MCF 10A (cell line): ENCODE measurements around the gene ZKSCAN4. TPM values are rescaled to one million over a fixed set of nuclear protein-coding genes. Genes with fewer than 3 reads are reported as not detected.
A peak's percentile ranks its signal among the peaks of the same experiment; 100 is the strongest.

Source experiments
- BruUV-seq: library from RNA; stranded (reverse); fragments of 400-500 nt; replicated peaks from 2 replicates; lab custom pipeline; 2021; lab: Mats Ljungman, UMichigan
- CTCF ChIA-PET: fragments of 300-600 bp; sonication (Branson Sonifier 250); formaldehyde crosslinking; extraction: SDS; loops from one replicate; lab custom pipeline; 2021; ENCODE audit warnings: antibody characterized with exemption, inconsistent platforms; lab: Yijun Ruan, JAX
- POLR2A ChIA-PET: fragments of 300-600, 350-650 bp; sonication (Branson Sonifier 250); formaldehyde crosslinking; extraction: SDS; loops from one replicate; lab custom pipeline; 2020; ENCODE audit warnings: antibody characterized with exemption, inconsistent platforms; lab: Yijun Ruan, JAX
- DNase-seq: peaks from one replicate; pipeline ENCODE4 v3.0.0-alpha.2; 2018; ENCODE audit not compliant: unreplicated experiment
- H3K27ac Mint-ChIP-seq: one replicate; pipeline ENCODE4 v1.8.0; 2022; ENCODE audit warnings: mild to moderate bottlenecking, low read depth, mixed read lengths; ENCODE audit not compliant: unreplicated experiment
- H3K27me3 Mint-ChIP-seq: one replicate; pipeline ENCODE4 v1.8.0; 2022; ENCODE audit warnings: mixed read lengths; ENCODE audit not compliant: insufficient read depth, unreplicated experiment
- H3K36me3 Mint-ChIP-seq: one replicate; pipeline ENCODE4 v1.8.0; 2022; ENCODE audit warnings: mild to moderate bottlenecking, moderate library complexity, mixed read lengths; ENCODE audit not compliant: insufficient read depth, unreplicated experiment
- H3K4me1 Mint-ChIP-seq: one replicate; pipeline ENCODE4 v1.8.0; 2022; ENCODE audit warnings: mixed read lengths; ENCODE audit not compliant: insufficient read depth, unreplicated experiment
- H3K4me3 Mint-ChIP-seq: one replicate; pipeline ENCODE4 v1.8.0; 2022; ENCODE audit warnings: mild to moderate bottlenecking, moderate library complexity, mixed read lengths; ENCODE audit not compliant: unreplicated experiment
- H3K9me3 Mint-ChIP-seq: one replicate; pipeline ENCODE4 v1.8.0; 2022; ENCODE audit warnings: mixed read lengths; ENCODE audit not compliant: unreplicated experiment
- intact Hi-C: fragments of 100-400 bp; cut with micrococcal nuclease; formaldehyde crosslinking; loops from 2 replicates; pipeline ENCODE4 v1.14.1; 2022
- total RNA-seq: library from RNA; stranded (reverse); gene quantifications from 2 replicates; pipeline ENCODE4 v1.2.3, GENCODE V29; 2022
- TF ChIP-seq, protein P1 (sequence below): fragments of 200-600 bp; IDR thresholded peaks from one replicate; pipeline ENCODE4 v1.8.0; 2022; ENCODE audit warnings: antibody characterized with exemption, mild to moderate bottlenecking; ENCODE audit not compliant: unreplicated experiment

The ZKSCAN4 gene
- total RNA-seq, 1 experiment from 2014 or later: 3.3 TPM

DNA sequence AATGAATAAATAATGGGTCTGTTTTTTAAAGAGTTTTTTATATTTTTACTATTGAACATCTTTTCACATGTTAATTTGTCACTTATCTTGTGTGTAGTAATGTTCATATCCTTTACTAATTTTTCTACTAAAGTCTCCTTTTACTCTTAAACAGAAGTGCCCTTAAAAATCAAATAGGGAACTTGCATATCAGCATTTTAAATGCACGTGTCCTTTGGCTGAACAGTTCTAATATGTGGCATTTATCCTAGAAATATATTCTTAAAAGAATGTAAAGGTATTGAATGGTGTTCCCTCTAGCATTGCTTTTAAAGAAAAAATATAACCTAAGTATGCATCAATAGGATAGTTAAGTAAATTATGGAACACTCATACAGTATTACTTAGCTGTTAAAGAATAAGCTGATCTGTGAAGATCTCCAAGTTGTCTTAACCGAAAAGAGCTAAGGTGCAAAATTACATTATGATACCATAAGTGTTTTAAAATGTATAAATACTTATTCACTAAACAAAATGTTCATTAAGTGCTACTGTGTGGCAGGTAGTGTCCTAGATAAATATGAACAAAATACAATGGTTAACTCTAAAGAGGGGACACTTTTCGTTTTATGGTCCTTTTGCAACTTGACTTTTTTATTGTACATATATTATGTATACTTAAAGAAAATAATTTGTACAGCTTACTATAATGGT is 28.7 kb upstream of the ZKSCAN4 start:
- Mint-ChIP-seq H3K36me3 (peaks cover 12% of the 10 kb centered on the region), H3K27me3 (no peaks in the 10 kb centered on the region), H3K27ac (no peak overlapping the region), H3K9me3 (peaks cover 8% of the 10 kb centered on the region), H3K4me1 (peaks cover 9% of the 10 kb centered on the region), H3K4me3 (peak overlapping the region; percentile 80)
- intact Hi-C loops: no loop called here
- TF ChIP-seq, protein P1, sequence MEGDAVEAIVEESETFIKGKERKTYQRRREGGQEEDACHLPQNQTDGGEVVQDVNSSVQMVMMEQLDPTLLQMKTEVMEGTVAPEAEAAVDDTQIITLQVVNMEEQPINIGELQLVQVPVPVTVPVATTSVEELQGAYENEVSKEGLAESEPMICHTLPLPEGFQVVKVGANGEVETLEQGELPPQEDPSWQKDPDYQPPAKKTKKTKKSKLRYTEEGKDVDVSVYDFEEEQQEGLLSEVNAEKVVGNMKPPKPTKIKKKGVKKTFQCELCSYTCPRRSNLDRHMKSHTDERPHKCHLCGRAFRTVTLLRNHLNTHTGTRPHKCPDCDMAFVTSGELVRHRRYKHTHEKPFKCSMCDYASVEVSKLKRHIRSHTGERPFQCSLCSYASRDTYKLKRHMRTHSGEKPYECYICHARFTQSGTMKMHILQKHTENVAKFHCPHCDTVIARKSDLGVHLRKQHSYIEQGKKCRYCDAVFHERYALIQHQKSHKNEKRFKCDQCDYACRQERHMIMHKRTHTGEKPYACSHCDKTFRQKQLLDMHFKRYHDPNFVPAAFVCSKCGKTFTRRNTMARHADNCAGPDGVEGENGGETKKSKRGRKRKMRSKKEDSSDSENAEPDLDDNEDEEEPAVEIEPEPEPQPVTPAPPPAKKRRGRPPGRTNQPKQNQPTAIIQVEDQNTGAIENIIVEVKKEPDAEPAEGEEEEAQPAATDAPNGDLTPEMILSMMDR: no peak
- ChIA-PET CTCF (interaction anchor here (0.6 to 3.7 kb wide), 7 partner anchors 10 to 171 kb away, joined by 3 to 15 read pairs (median 5); partner anchors contain the start of genes ZKSCAN3 and ZSCAN26), POLR2A (interaction anchor here (0.5 to 5.2 kb wide), 17 partner anchors 8 to 157 kb away, joined by 3 to 62 read pairs (median 3); partner anchors contain the start of genes ZKSCAN3, ZKSCAN4, ZKSCAN8 and ZSCAN26)
- DNase-seq: no peak
- BruUV-seq: no TSS peak

- Mint-ChIP-seq H3K36me3 (peaks cover 40% of the 10 kb centered on the region), H3K9me3 (peaks cover 8% of the 10 kb centered on the region), H3K4me1 (peaks cover 9% of the 10 kb centered on the region), H3K4me3 (no peak overlapping the region), H3K27ac (no peak overlapping the region), H3K27me3 (no peaks in the 10 kb centered on the region)
- POLR2A ChIA-PET: interaction anchor here (1.6 to 2.3 kb wide), 2 partner anchors 9 to 11 kb away, joined by 6 to 8 read pairs; partner anchors contain the start of gene ZSCAN26
- no TSS peak for BruUV-seq
- no peak for DNase-seq
- CTCF ChIA-PET: interaction anchor here (0.5 kb wide), 1 partner anchor 136 kb away, joined by 4 read pairs; no protein-coding TSS in a partner anchor
- TF ChIP-seq, protein P1: no peak
- intact Hi-C loops: no loop called here
Observed at GRCh38 chr6:28277746-28278145, 25.7 kb upstream of the ZKSCAN4 start.

GRCh38 chr6:28274888-28275287 is 22.8 kb upstream of the ZKSCAN4 start:
- intact Hi-C loops: no loop called here
- H3K27ac Mint-ChIP-seq: no peak overlapping the region
- ChIA-PET CTCF (no interaction called here), POLR2A (interaction anchor here (1.0 to 1.2 kb wide), 4 partner anchors 15 to 113 kb away, joined by 3 to 4 read pairs (median 3); partner anchors contain the start of gene ZKSCAN4)
- no peaks in the 10 kb centered on the region for H3K9me3 Mint-ChIP-seq
- H3K4me3 Mint-ChIP-seq: no peak overlapping the region
- no peaks in the 10 kb centered on the region for H3K4me1 Mint-ChIP-seq
- no peaks in the 10 kb centered on the region for H3K27me3 Mint-ChIP-seq
- peaks cover 47% of the 10 kb centered on the region for H3K36me3 Mint-ChIP-seq
- DNase-seq: no peak
- no TSS peak for BruUV-seq
- TF ChIP-seq, protein P1: no peak

- peak; percentile 75 for DNase-seq
- POLR2A ChIA-PET: interaction anchor here (0.7 to 8.2 kb wide), 12 partner anchors 8 to 177 kb away, joined by 3 to 110 read pairs (median 14); partner anchors contain the start of genes PGBD1, ZKSCAN3, ZKSCAN4 and ZKSCAN8
- TF ChIP-seq, protein P1: no peak
- CTCF ChIA-PET: interaction anchor here (4.6 kb wide), 1 partner anchor 85 kb away, joined by 32 read pairs; no protein-coding TSS in a partner anchor
- no peaks in the 10 kb centered on the region for H3K27me3 Mint-ChIP-seq
- intact Hi-C loops: loop anchor here (5.0 kb wide), 2 partner anchors 88 to 127 kb away; partner anchors contain the start of gene ZKSCAN8
- no TSS peak for BruUV-seq
- H3K4me3 Mint-ChIP-seq: no peak overlapping the region
- H3K4me1 Mint-ChIP-seq: no peaks in the 10 kb centered on the region
- H3K27ac Mint-ChIP-seq: no peak overlapping the region
- H3K36me3 Mint-ChIP-seq: peaks cover 22% of the 10 kb centered on the region
- no peaks in the 10 kb centered on the region for H3K9me3 Mint-ChIP-seq
Observed at GRCh38 chr6:28269492-28269891, 17.4 kb upstream of the ZKSCAN4 start.
